Measurements from ENCODE around the gene PADI1. TPM values are rescaled to one million over a fixed set of nuclear protein-coding genes. Genes with fewer than 3 reads are reported as not detected.

Gene PADI1
- total RNA-seq, 1 experiment from 2014 or later: not detected

DNA sequence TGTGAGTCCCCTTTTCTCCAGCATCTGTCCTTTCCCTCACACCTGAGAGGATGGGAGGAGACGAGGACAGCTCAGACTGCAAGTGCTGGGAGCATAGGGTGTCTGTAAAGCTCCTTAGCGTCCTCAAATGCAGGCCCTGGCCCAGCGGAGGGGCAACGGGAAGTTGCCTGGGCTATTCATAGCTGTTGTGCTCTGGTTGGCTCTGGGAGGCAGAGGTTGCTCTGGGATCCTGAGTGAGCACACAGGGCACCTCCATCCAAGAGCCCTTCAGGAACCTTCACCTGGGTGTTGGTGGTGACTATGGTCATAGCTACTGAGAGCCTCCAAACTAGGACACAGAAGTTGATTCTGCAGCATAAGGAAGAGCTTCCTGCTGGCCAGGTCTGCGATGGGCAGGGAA lies 2.6 kb downstream of the PADI1 start:
- Mint-ChIP-seq H3K27ac (ENCODE audit: unreplicated experiment) (no peak overlapping the region), H3K27me3 (ENCODE audit: insufficient read depth, unreplicated experiment) (peaks cover 5% of the 10 kb centered on the region), H3K36me3 (ENCODE audit: insufficient read depth, unreplicated experiment) (no peaks in the 10 kb centered on the region), H3K4me3 (ENCODE audit: unreplicated experiment) (no peak overlapping the region), H3K9me3 (ENCODE audit: unreplicated experiment) (no peaks in the 10 kb centered on the region), H3K4me1 (ENCODE audit: low read depth, unreplicated experiment) (no peaks in the 10 kb centered on the region)
- H3K4me1 ChIP-seq: no peaks in the 10 kb centered on the region
- no peaks in the 10 kb centered on the region for H3K9me3 ChIP-seq
- POLR2A ChIA-PET: no interaction called here
- BruUV-seq (replicated peaks): no TSS peak
- DNase-seq: no peak
- no peak overlapping the region for H3K4me3 ChIP-seq (ENCODE audit: low read depth, low read length)
- intact Hi-C loops (cut with micrococcal nuclease; ENCODE audit: unreplicated experiment): no loop called here
- H3K27me3 ChIP-seq (replicated peaks; ENCODE audit: control insufficient read depth, insufficient read depth, low read length): no peaks in the 10 kb centered on the region
- H3K36me3 ChIP-seq (ENCODE audit: control insufficient read depth, insufficient read depth, low read length): no peaks in the 10 kb centered on the region
- CTCF ChIA-PET: no interaction called here
- TF ChIP-seq, protein P1, sequence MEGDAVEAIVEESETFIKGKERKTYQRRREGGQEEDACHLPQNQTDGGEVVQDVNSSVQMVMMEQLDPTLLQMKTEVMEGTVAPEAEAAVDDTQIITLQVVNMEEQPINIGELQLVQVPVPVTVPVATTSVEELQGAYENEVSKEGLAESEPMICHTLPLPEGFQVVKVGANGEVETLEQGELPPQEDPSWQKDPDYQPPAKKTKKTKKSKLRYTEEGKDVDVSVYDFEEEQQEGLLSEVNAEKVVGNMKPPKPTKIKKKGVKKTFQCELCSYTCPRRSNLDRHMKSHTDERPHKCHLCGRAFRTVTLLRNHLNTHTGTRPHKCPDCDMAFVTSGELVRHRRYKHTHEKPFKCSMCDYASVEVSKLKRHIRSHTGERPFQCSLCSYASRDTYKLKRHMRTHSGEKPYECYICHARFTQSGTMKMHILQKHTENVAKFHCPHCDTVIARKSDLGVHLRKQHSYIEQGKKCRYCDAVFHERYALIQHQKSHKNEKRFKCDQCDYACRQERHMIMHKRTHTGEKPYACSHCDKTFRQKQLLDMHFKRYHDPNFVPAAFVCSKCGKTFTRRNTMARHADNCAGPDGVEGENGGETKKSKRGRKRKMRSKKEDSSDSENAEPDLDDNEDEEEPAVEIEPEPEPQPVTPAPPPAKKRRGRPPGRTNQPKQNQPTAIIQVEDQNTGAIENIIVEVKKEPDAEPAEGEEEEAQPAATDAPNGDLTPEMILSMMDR (IDR thresholded peaks at IDR 0.05; ENCODE audit: insufficient read depth in 1 of 2, low read depth in 1 of 2, low read length in 1 of 2, severe bottlenecking in 1 of 2, unreplicated experiment in 1 of 2): no peak

DNA sequence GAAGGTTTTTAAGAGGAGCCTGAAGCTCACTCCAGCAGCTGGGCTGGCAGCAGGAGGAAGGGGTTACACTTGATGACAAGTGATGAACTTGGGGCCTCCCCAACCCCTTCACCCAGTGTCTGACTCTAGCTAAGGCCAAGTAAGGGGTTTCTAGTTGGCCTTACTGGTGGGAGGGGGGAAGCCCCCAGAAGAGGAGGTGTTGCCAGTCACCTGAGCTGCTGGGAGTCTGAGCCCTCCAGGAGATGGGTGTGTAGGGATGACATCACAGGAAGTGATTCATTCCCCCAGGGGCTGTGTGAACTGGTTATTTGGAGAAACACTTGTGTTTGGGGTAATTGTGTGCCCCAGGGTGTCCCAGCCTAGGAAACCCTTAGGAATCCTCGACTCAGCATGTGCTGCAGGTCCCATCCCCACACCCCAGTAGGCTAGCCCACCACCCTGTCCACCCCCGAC lies 3.1 kb downstream of the PADI1 start:
- no peaks in the 10 kb centered on the region for H3K4me1 ChIP-seq
- H3K4me3 Mint-ChIP-seq (ENCODE audit: unreplicated experiment): no peak overlapping the region
- no peaks in the 10 kb centered on the region for H3K9me3 Mint-ChIP-seq (ENCODE audit: unreplicated experiment)
- H3K4me3 ChIP-seq (ENCODE audit: low read depth, low read length): no peak overlapping the region
- H3K36me3 ChIP-seq (ENCODE audit: control insufficient read depth, insufficient read depth, low read length): no peaks in the 10 kb centered on the region
- CTCF ChIA-PET: no interaction called here
- H3K4me1 Mint-ChIP-seq (ENCODE audit: low read depth, unreplicated experiment): no peaks in the 10 kb centered on the region
- no TSS peak for BruUV-seq (replicated peaks)
- no peaks in the 10 kb centered on the region for H3K36me3 Mint-ChIP-seq (ENCODE audit: insufficient read depth, unreplicated experiment)
- DNase-seq: no peak
- H3K9me3 ChIP-seq: no peaks in the 10 kb centered on the region
- H3K27me3 Mint-ChIP-seq (ENCODE audit: insufficient read depth, unreplicated experiment): peaks cover 5% of the 10 kb centered on the region
- intact Hi-C loops (cut with micrococcal nuclease; ENCODE audit: unreplicated experiment): no loop called here
- H3K27ac Mint-ChIP-seq (ENCODE audit: unreplicated experiment): no peak overlapping the region
- H3K27me3 ChIP-seq (replicated peaks; ENCODE audit: control insufficient read depth, insufficient read depth, low read length): no peaks in the 10 kb centered on the region
- POLR2A ChIA-PET: no interaction called here
- TF ChIP-seq, protein P1 (IDR thresholded peaks at IDR 0.05; ENCODE audit: insufficient read depth in 1 of 2, low read depth in 1 of 2, low read length in 1 of 2, severe bottlenecking in 1 of 2, unreplicated experiment in 1 of 2): no peak

DNA sequence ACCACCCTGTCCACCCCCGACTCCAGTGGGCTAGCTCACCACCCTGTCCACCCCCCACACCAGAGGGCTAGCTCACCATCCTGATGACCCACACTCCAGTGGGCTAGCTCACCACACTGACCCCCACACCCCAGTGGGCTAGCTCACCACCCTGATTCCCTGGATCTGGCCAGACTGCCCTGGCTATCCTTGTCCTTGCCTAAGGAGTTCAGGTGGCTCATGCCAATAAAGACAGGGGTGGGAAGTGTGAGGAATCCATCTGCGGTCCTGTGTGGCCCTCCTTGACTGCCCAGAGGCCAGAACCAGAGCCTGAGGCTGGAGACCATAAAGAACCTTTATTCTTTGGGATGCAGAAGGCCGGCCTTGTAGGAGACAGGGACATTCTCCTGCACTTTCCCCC lies 3.6 kb downstream of the PADI1 start:
- CTCF ChIA-PET: no interaction called here
- H3K27me3 Mint-ChIP-seq (ENCODE audit: insufficient read depth, unreplicated experiment): peaks cover 5% of the 10 kb centered on the region
- no TSS peak for BruUV-seq (replicated peaks)

More for the DNA sequence above, 3.6 kb downstream of the PADI1 start:
- H3K36me3 ChIP-seq (ENCODE audit: control insufficient read depth, insufficient read depth, low read length): no peaks in the 10 kb centered on the region
- H3K36me3 Mint-ChIP-seq (ENCODE audit: insufficient read depth, unreplicated experiment): no peaks in the 10 kb centered on the region
- POLR2A ChIA-PET: no interaction called here
- intact Hi-C loops (cut with micrococcal nuclease; ENCODE audit: unreplicated experiment): no loop called here
- no peaks in the 10 kb centered on the region for H3K9me3 Mint-ChIP-seq (ENCODE audit: unreplicated experiment)
- TF ChIP-seq, protein P1 (IDR thresholded peaks at IDR 0.05; ENCODE audit: insufficient read depth in 1 of 2, low read depth in 1 of 2, low read length in 1 of 2, severe bottlenecking in 1 of 2, unreplicated experiment in 1 of 2): no peak
- no peaks in the 10 kb centered on the region for H3K9me3 ChIP-seq
- H3K4me1 ChIP-seq: no peaks in the 10 kb centered on the region
- no peaks in the 10 kb centered on the region for H3K27me3 ChIP-seq (replicated peaks; ENCODE audit: control insufficient read depth, insufficient read depth, low read length)
- no peaks in the 10 kb centered on the region for H3K4me1 Mint-ChIP-seq (ENCODE audit: low read depth, unreplicated experiment)
- H3K4me3 ChIP-seq (ENCODE audit: low read depth, low read length): no peak overlapping the region
- H3K27ac Mint-ChIP-seq (ENCODE audit: unreplicated experiment): no peak overlapping the region
- H3K4me3 Mint-ChIP-seq (ENCODE audit: unreplicated experiment): no peak overlapping the region
- DNase-seq: no peak
